HepG2 (cell line): ENCODE measurements around the gene DYNLT2B. TPM values are rescaled to one million over a fixed set of nuclear protein-coding genes. Genes with fewer than 3 reads are reported as not detected.

ENCODE experiments used
- ATAC-seq: fragments of 200-7000 bp; cut with Tn5 transposase; 3 replicates; pipeline ENCODE4 v1.9.1; 2020; ENCODE audit warnings: mild to moderate bottlenecking, moderate library complexity
- BruUV-seq: library from RNA; stranded (reverse); fragments of 400-500 nt; replicated peaks from 2 replicates; lab custom pipeline; 2021; lab: Mats Ljungman, UMichigan
- CTCF ChIA-PET: fragments of 300-600 bp; formaldehyde crosslinking; extraction: SDS; loops from one replicate; lab custom pipeline; 2021; ENCODE audit warnings: low total read pairs, inconsistent platforms, low intra/inter-chr PET ratio; lab: Yijun Ruan, JAX
- POLR2A ChIA-PET: fragments of 350-600 bp; sonication (Branson Sonifier 250); formaldehyde crosslinking; loops from one replicate; lab custom pipeline; 2020; ENCODE audit warnings: antibody characterized with exemption, inconsistent platforms; lab: Yijun Ruan, JAX
- DNase-seq: peaks from one replicate; pipeline ENCODE4 v3.0.0-alpha.2; 2015; ENCODE audit warnings: low spot score
- FAIRE-seq: peaks from 3 replicates; lab custom pipeline; 2011; peaks lifted over from hg19 to GRCh38; lab: Jason Lieb, UNC
- H2AFZ ChIP-seq: one replicate; pipeline ENCODE4 v1.6.1; 2011; ENCODE audit warnings: low read length, inconsistent platforms
- H3K27ac ChIP-seq: fragments of 300-600 bp; 3 replicates; pipeline ENCODE4 v1.8.0; 2011; ENCODE audit warnings: mixed run types, mild to moderate bottlenecking, mixed read lengths, low read length, inconsistent platforms; ENCODE audit not compliant: insufficient read depth; ENCODE audit errors: extremely low read length
- H3K27me3 ChIP-seq, 2 experiments: fragments of 200-600 bp in 1 of 2; 2 replicates in 1 of 2; 3 replicates in 1 of 2; pipeline versions ENCODE4 v1.6.0 to v1.8.0; 2011; ENCODE audit warnings: low read length in 2 of 2, mild to moderate bottlenecking in 2 of 2, moderate library complexity in 2 of 2, inconsistent platforms in 1 of 2; ENCODE audit not compliant: insufficient read depth in 2 of 2, control insufficient read depth in 1 of 2
- H3K36me3 ChIP-seq, 2 experiments: fragments of 200-600 bp in 1 of 2; replicated peaks in 1 of 2; 2 replicates in 1 of 2; 3 replicates in 1 of 2; pipeline versions ENCODE4 v1.5.1 to v1.8.0; 2011; ENCODE audit warnings: low read length in 2 of 2, inconsistent platforms in 1 of 2; ENCODE audit not compliant: insufficient read depth in 2 of 2, control insufficient read depth in 1 of 2
- H3K4me1 ChIP-seq: 2 replicates; pipeline ENCODE4 v1.5.1; 2012; ENCODE audit warnings: low read length, inconsistent platforms; ENCODE audit not compliant: insufficient read depth
- H3K4me2 ChIP-seq: 2 replicates; pipeline ENCODE4 v1.6.0; 2011; ENCODE audit warnings: low read depth, low read length, inconsistent platforms
- H3K4me3 ChIP-seq, 3 experiments: fragments of 200-600 bp in 1 of 3; sonication (generic), shearing (Covaris generic) in 1 of 3; replicated peaks in 1 of 3; 2 replicates each; pipeline ENCODE4 v1.5.1; 2011 to 2016; ENCODE audit warnings: low read length in 3 of 3, inconsistent platforms in 2 of 3, low read depth in 2 of 3, mild to moderate bottlenecking in 2 of 3, control low read depth in 1 of 3, mixed read lengths in 1 of 3; ENCODE audit not compliant: insufficient read depth in 1 of 3
- H3K79me2 ChIP-seq: one replicate; pipeline ENCODE4 v1.6.1; 2011; ENCODE audit warnings: low read length, inconsistent platforms; ENCODE audit not compliant: insufficient read depth
- H3K9ac ChIP-seq: 2 replicates; pipeline ENCODE4 v1.6.0; 2011; ENCODE audit warnings: mild to moderate bottlenecking, low read depth, low read length, inconsistent platforms; ENCODE audit not compliant: insufficient read depth
- H3K9me3 ChIP-seq: 2 replicates; pipeline ENCODE4 v1.5.1; 2012; ENCODE audit warnings: mild to moderate bottlenecking, low read length
- H4K20me1 ChIP-seq: 2 replicates; pipeline ENCODE4 v1.6.0; 2011; ENCODE audit warnings: inconsistent platforms, mild to moderate bottlenecking, low read length, moderate library complexity; ENCODE audit not compliant: insufficient read depth
- CBX2 ChIP-seq, 2 experiments: fragments of 200-600 bp in 1 of 2; sonication (generic); formaldehyde crosslinking in 1 of 2; IDR thresholded peaks; 2 replicates each; pipeline versions ENCODE4 v1.7.0 to v1.8.1; 2018 to 2022; ENCODE audit warnings: low read depth in 2 of 2, low read length in 1 of 2, mild to moderate bottlenecking in 1 of 2, missing genetic modification reagents in 1 of 2
- CEBPB ChIP-seq: IDR thresholded peaks from 2 replicates; pipeline ENCODE4 v1.6.1; 2011; ENCODE audit warnings: low read depth, low read length, improper control_type of control experiment, borderline replicate concordance
- CEBPG ChIP-seq: IDR thresholded peaks from 2 replicates; pipeline ENCODE4 v1.6.1; 2016
- EP300 ChIP-seq, 3 experiments: sonication (generic) in 1 of 3; formaldehyde crosslinking in 1 of 3; IDR thresholded peaks; 2 replicates each; pipeline versions ENCODE4 v1.5.1 to v1.6.1; 2011 to 2020; ENCODE audit warnings: low read depth in 2 of 3, low read length in 2 of 3, borderline replicate concordance in 1 of 3, improper control_type of control experiment in 1 of 3, mild to moderate bottlenecking in 1 of 3, missing genetic modification reagents in 1 of 3, moderate library complexity in 1 of 3
- HNF4A ChIP-seq: sonication (generic); formaldehyde crosslinking; IDR thresholded peaks from 2 replicates; pipeline ENCODE4 v1.4.0; 2020; ENCODE audit warnings: missing genetic modification reagents
- HNF4G ChIP-seq, 2 experiments: sonication (generic) in 1 of 2; formaldehyde crosslinking in 1 of 2; IDR thresholded peaks; 2 replicates each; pipeline versions ENCODE4 v1.4.0 to v1.6.1; 2011 to 2020; ENCODE audit warnings: borderline replicate concordance in 2 of 2, low read depth in 2 of 2, mild to moderate bottlenecking in 2 of 2, low read length in 1 of 2, missing genetic modification reagents in 1 of 2, moderate library complexity in 1 of 2
- HOMEZ ChIP-seq: IDR thresholded peaks from 2 replicates; pipeline ENCODE4 v1.6.1; 2016; ENCODE audit warnings: low read depth
- PRDM10 ChIP-seq: sonication (generic); formaldehyde crosslinking; IDR thresholded peaks from 2 replicates; pipeline ENCODE4 v1.4.0; 2020; ENCODE audit warnings: low read depth, missing genetic modification reagents
- SOX13 ChIP-seq, 3 experiments: fragments of 450-650 bp in 1 of 3; sonication (generic) in 1 of 3; formaldehyde crosslinking in 1 of 3; IDR thresholded peaks in 2 of 3; conservative IDR thresholded peaks in 1 of 3; 2 replicates each; pipeline versions ENCODE4 v1.5.0 to v1.6.1; 2016 to 2020; ENCODE audit warnings: antibody characterized with exemption in 1 of 3, mild to moderate bottlenecking in 1 of 3, missing compliant biosample characterization in 1 of 3, missing genetic modification reagents in 1 of 3, moderate library complexity in 1 of 3
- SOX6 ChIP-seq, 2 experiments: fragments of 450-650 bp in 1 of 2; sonication (generic) in 1 of 2; formaldehyde crosslinking in 1 of 2; IDR thresholded peaks; 2 replicates each; pipeline versions ENCODE4 v1.4.0 to v1.6.1; 2017 to 2020; ENCODE audit warnings: antibody characterized with exemption in 1 of 2, mild to moderate bottlenecking in 1 of 2, missing genetic modification reagents in 1 of 2
- SRF ChIP-seq: IDR thresholded peaks from 2 replicates; pipeline ENCODE4 v1.6.1; 2011; ENCODE audit warnings: mild to moderate bottlenecking, low read depth, low read length, moderate library complexity
- TEF ChIP-seq: sonication (generic); formaldehyde crosslinking; IDR thresholded peaks from 2 replicates; pipeline ENCODE4 v1.5.0; 2020; ENCODE audit warnings: missing genetic modification reagents
- ZNF317 ChIP-seq: sonication (generic); formaldehyde crosslinking; IDR thresholded peaks from 2 replicates; pipeline ENCODE4 v1.5.0; 2020; ENCODE audit warnings: mild to moderate bottlenecking, missing genetic modification reagents
- ZNF788 ChIP-seq: sonication (generic); formaldehyde crosslinking; IDR thresholded peaks from 2 replicates; pipeline ENCODE4 v1.5.0; 2020; ENCODE audit warnings: mild to moderate bottlenecking, missing genetic modification reagents, borderline replicate concordance
- WGBS: methylation state at CpG from one replicate; pipeline ENCODE4 v1.1.6; 2017; ENCODE audit warnings: low lambda C conversion rate; 5-methylcytosine and 5-hydroxymethylcytosine counted together
- in situ Hi-C: cut with HindIII; loops from 2 replicates; pipeline ENCODE4 v1.10.0; 2017; ENCODE audit warnings: low pct_unique_long_range_greater_than_20kb; ENCODE audit not compliant: extremely low pct_ligation_motif_present
- intact Hi-C: fragments of 100-400 bp; cut with micrococcal nuclease; formaldehyde crosslinking; loops from one replicate; pipeline ENCODE4 v1.10.0; 2022; ENCODE audit not compliant: unreplicated experiment
- polyA plus RNA-seq, 8 experiments: library from polyadenylated mRNA; depleted of rRNA in 3 of 8; stranded (reverse) in 7 of 8; unstranded in 1 of 8; fragments of >200 nt; fragmentation: Illumina TruSeq in 4 of 8; extraction: Trizol in 4 of 8; gene quantifications; 2 replicates each; pipeline versions ENCODE4 v1.2.1 to v1.2.3, GENCODE V29; 2011 to 2016; ENCODE audit warnings: low read depth in 4 of 8, missing spikeins in 1 of 8, mixed read lengths in 1 of 8; ENCODE audit not compliant: insufficient read depth in 1 of 8
- total RNA-seq, 5 experiments: library from RNA; depleted of rRNA; stranded (reverse); fragments of >200 nt; fragmentation: Illumina TruSeq; extraction: Trizol; gene quantifications; 2 replicates each; pipeline ENCODE4 v1.2.3, GENCODE V29; 2016; ENCODE audit warnings: low read depth in 1 of 5

The DYNLT2B gene
- total and polyA plus RNA-seq, 2 of the 13 experiments (the other 11 are each of a cell fraction or from before 2014, with no cell fraction given): 4.0 to 7.0 TPM

- no peak overlapping the region for H3K4me3 ChIP-seq
- ChIA-PET CTCF (interaction anchor here (3.0 kb wide), 1 partner anchor 264 kb away, joined by 28 read pairs; no protein-coding TSS in a partner anchor), POLR2A (no interaction called here)
- no peak overlapping the region for H3K4me2 ChIP-seq
- peak overlapping the region; percentile 48 for H3K27ac ChIP-seq
- FAIRE-seq (peak; percentile 71), DNase-seq (peak; percentile 53), ATAC-seq (peak; percentile 77)
- H3K36me3 ChIP-seq: peaks cover 0 to 12% of the 10 kb centered on the region in 2 experiments; a peak in 2 of 5 replicates
- BruUV-seq: no TSS peak
- H3K27me3 ChIP-seq: no peaks in the 10 kb centered on the region
- 0% methylated on average over 1 of the region's 1 CpG for WGBS
- intact Hi-C loops: loop anchor here (2.0 kb wide), 1 partner anchor 37 kb away; no protein-coding TSS in a partner anchor
- peak; percentile 33; the same call in 1 of the 2 replicates for TF ChIP-seq HNF4G (IDR thresholded peaks at IDR 0.05; ENCODE audit: borderline replicate concordance, low read depth, low read length)
- no peak for TF ChIP-seq HNF4G (CRISPR knock-in tag; IDR thresholded peaks at IDR 0.05; ENCODE audit: borderline replicate concordance, low read depth)
- TF ChIP-seq HNF4A (CRISPR knock-in tag): peak; percentile 50
- no peak for TF ChIP-seq PRDM10
- TF ChIP-seq CEBPB: peak; percentile 68
- TF ChIP-seq CBX2 (IDR thresholded peaks at IDR 0.05; ENCODE audit: low read depth, low read length): no peak
- TF ChIP-seq CBX2 (CRISPR knock-in tag; IDR thresholded peaks at IDR 0.05; ENCODE audit: low read depth): no peak
- no peak for TF ChIP-seq ZNF788
- peak; percentile 89 for TF ChIP-seq SRF
- peak; percentile 65 for TF ChIP-seq CEBPG
- TF ChIP-seq ZNF317: no peak
- TF ChIP-seq HOMEZ: peak; percentile 34; the same call in 1 of the 2 replicates
- 0 out of 4 replicates have a peak, but pooled peaks of 1 of the 2 experiments have one; percentile 16 for TF ChIP-seq EP300 (IDR thresholded peaks at IDR 0.05; ENCODE audit: low read depth in 2 of 2, low read length in 2 of 2)
- TF ChIP-seq EP300 (CRISPR knock-in tag; IDR thresholded peaks at IDR 0.05; ENCODE audit: borderline replicate concordance): no peak
- no peak for TF ChIP-seq SOX6 (IDR thresholded peaks at IDR 0.05)
- TF ChIP-seq SOX6 (CRISPR knock-in tag; IDR thresholded peaks at IDR 0.05): peak; percentile 39; the same call in 1 of the 2 replicates
- TF ChIP-seq SOX13 (IDR thresholded peaks at IDR 0.05): no peak
- TF ChIP-seq SOX13 (CRISPR knock-in tag; conservative IDR thresholded peaks at IDR 0.05 in 1 of 2, IDR thresholded peaks at IDR 0.05 in 1 of 2): peak in 1 of 2 experiments; percentile 13; a peak in 1 of 4 replicates
- TF ChIP-seq TEF: 0 out of 2 replicates have a peak, but pooled peaks have one; percentile 24
- H3K79me2 ChIP-seq: peaks cover under 1% of the 10 kb centered on the region
- peaks cover 17% of the 10 kb centered on the region for H3K4me1 ChIP-seq
- in situ Hi-C loops: loop anchor here (5.0 kb wide), 1 partner anchor 262 kb away; the partner anchor contains the start of gene SMCO1
- H2AFZ ChIP-seq: no peak overlapping the region
- no peak overlapping the region for H3K9ac ChIP-seq
- no peaks in the 10 kb centered on the region for H3K9me3 ChIP-seq
- no peaks in the 10 kb centered on the region for H4K20me1 ChIP-seq
Observed at GRCh38 chr3:196255776-196256175, 62.3 kb downstream of the DYNLT2B start.
